ENCODE data around the gene NFKB2. TPM values are rescaled to one million over a fixed set of nuclear protein-coding genes. Genes with fewer than 3 reads are reported as not detected.

The NFKB2 gene
- total RNA-seq, 1 donor from 2014 or later, result 30.9 TPM

DNA sequence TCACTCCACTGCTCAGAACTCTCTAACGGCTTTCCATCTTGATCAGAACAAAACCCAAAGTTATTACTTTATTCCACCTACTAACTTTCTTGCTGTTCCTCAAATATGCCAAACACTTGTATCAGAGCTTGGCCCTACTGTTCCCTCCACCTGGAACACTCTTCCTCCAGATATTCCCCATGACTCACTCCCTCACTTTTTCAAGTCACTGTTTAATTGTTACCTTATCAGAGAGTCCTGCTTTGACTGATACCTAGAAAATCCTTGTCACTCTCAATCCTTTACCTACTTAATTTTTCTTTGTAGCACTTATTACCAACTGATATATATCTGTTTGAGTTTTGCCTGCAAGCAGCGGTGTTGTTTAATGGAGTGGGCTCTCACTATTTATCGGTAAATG, 5.6 kb upstream of the NFKB2 start:
- peaks cover 26% of the 10 kb centered on the region for H3K4me1 ChIP-seq
- H3K9me3 ChIP-seq, result no peaks in the 10 kb centered on the region
- no peaks in the 10 kb centered on the region for H3K36me3 ChIP-seq
- no peak overlapping the region for H3K4me3 ChIP-seq
- intact Hi-C loops (cut with DNase I), result no loop called here
- TF ChIP-seq, protein P1, sequence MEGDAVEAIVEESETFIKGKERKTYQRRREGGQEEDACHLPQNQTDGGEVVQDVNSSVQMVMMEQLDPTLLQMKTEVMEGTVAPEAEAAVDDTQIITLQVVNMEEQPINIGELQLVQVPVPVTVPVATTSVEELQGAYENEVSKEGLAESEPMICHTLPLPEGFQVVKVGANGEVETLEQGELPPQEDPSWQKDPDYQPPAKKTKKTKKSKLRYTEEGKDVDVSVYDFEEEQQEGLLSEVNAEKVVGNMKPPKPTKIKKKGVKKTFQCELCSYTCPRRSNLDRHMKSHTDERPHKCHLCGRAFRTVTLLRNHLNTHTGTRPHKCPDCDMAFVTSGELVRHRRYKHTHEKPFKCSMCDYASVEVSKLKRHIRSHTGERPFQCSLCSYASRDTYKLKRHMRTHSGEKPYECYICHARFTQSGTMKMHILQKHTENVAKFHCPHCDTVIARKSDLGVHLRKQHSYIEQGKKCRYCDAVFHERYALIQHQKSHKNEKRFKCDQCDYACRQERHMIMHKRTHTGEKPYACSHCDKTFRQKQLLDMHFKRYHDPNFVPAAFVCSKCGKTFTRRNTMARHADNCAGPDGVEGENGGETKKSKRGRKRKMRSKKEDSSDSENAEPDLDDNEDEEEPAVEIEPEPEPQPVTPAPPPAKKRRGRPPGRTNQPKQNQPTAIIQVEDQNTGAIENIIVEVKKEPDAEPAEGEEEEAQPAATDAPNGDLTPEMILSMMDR (IDR thresholded peaks at IDR 0.05), result no peak
- ATAC-seq, result no peak
- H3K27ac ChIP-seq, result no peak overlapping the region
- H3K27me3 ChIP-seq (ENCODE audit: low read depth), result no peaks in the 10 kb centered on the region
- no peak for DNase-seq

DNA sequence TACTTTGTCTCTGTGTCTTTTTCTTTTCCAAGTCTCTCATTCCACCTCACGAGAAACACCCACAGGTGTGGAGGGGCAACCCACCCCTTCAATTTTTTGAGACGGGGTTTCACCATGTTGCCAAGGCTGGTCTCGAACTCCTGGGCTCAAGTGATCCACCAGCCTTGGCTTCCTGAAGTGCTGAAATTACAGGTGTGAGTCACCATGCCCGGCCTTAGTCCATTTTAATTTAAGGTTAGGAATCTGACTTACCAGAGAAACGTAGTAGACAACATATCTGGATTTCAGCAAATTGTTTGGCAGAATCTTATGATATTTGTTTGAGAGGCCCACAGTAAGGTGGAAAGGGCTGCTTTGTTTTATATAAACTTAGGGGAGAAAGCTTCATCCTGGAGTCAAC, 3.2 kb upstream of the NFKB2 start:
- no peak for DNase-seq
- intact Hi-C loops (cut with DNase I), result no loop called here

DNA sequence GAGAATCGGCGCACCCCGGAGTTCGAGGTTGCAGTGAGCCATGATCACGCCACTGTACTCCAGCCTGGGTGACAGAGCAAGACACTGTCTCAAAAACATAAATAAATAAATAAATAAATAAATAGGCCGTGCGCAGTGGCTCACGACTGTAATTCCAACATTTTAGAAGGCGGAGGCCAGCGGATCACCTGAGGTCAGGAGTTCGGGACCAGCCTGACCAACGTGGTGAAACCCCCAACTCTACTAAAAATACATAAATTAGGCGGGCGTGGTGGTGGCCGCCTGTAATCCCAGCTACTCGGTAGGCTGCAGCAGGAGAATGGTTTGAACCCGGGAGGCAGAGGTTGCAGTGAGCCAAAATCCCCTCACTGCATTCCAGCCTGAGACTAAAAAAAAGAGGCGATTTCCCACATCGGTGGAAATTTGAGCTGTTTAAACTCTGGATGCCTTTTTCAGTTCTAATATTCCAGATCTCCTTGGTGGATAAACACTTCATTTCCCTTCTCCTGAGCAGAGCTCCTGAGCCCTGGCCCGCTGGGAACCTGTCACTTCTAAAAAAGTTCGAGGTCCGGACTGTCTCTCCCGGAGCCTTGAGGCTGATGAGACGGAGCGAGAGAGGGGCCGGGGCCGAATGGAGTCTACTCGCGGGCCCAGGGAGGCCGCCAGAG, 2.0 kb upstream of the NFKB2 start:
- Histone ChIP-seq H3K9me3 (no peaks in the 10 kb centered on the region), H3K27ac (peak overlapping the region; percentile 96), H3K27me3 (ENCODE audit: low read depth) (no peaks in the 10 kb centered on the region), H3K4me3 (peak overlapping the region; percentile 68), H3K36me3 (peaks cover 10% of the 10 kb centered on the region), H3K4me1 (peaks cover 39% of the 10 kb centered on the region)
- ATAC-seq, result no peak
- TF ChIP-seq, protein P1 (IDR thresholded peaks at IDR 0.05), result peak; percentile 97
- intact Hi-C loops (cut with DNase I), result no loop called here
- DNase-seq, result no peak

More for the DNA sequence above, 3.2 kb upstream of the NFKB2 start:
- Histone ChIP-seq H3K9me3 (no peaks in the 10 kb centered on the region), H3K27me3 (ENCODE audit: low read depth) (no peaks in the 10 kb centered on the region), H3K36me3 (no peaks in the 10 kb centered on the region), H3K4me3 (no peak overlapping the region), H3K4me1 (peaks cover 27% of the 10 kb centered on the region), H3K27ac (no peak overlapping the region)
- TF ChIP-seq, protein P1 (IDR thresholded peaks at IDR 0.05), result no peak
- no peak for ATAC-seq

DNA sequence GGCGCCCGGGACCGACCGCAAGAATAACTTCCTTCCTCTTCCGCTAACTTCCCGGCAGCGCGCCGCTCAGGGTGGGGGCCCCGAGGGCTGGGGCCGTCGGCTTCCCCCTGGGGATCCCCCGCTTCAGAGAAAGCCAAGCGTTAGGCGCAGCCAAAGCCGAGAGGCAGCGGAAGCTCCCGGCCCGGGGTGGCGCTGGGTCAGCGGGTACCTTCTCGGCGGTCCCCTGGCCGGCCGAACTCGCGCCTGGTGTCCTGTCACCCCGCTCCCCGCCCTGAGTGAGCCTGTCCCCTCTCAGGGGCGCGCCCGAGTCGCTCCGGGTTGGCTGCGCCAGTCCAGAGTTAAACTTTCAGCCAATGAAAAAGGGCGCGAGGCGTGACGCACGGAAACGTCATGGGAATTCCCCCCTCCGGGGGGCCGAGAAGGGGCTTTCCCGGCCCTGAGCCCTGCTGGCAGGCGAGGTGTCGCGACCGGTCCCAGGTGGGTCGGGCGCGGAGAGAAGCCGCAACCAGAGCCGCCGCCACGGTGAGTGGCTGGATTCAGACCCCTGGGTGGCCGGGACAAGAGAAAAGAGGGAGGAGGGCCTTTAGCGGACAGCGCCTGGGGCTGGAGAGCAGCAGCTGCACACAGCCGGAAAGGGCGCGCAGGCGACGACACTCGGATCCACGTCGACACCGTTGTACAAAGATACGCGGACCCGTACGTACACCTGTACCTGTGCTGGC, 1.3 kb upstream of the NFKB2 start:
- H3K4me1 ChIP-seq, result peaks cover 46% of the 10 kb centered on the region
- H3K27me3 ChIP-seq (ENCODE audit: low read depth), result no peaks in the 10 kb centered on the region
- TF ChIP-seq, protein P1 (IDR thresholded peaks at IDR 0.05), result peak; percentile 35
- peaks cover 10% of the 10 kb centered on the region for H3K36me3 ChIP-seq
- intact Hi-C loops (cut with DNase I), result no loop called here
- ATAC-seq (peak; percentile 91 to 92), DNase-seq (peak; percentile 95)
- H3K27ac ChIP-seq, result peak overlapping the region; percentile 96
- H3K4me3 ChIP-seq, result peak overlapping the region; percentile 68
- H3K9me3 ChIP-seq, result no peaks in the 10 kb centered on the region

DNA sequence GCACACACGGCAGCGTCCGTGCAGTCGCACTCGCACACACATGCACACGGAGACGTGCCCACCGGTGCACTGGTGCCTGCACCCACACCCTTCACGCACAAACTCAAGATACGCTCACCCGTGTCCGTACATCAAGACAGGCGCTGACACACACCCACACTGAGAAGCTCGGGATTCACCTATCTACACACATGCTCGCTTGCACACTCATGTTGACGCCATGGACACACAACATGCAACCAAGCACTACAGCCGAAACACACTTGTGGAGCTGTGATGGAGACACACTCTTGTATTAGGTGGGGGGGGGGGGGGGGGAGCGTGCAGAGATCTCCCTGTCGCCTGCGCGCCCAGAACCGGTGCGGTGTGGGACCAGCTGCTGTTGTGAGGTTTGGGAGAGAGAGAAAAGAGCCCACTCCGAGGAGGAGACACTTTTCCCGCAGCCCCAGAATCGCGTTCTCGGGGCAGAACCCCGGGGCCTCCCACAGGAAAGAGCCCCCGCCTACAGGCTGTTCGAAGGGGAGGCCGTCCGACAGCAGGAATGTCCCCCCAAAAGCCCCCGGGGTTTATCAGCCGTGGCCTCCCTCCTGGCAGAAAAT, 605 bp upstream of the NFKB2 start:
- ATAC-seq, result peak; percentile 0 to 1
- DNase-seq, result no peak
- H3K36me3 ChIP-seq, result peaks cover 12% of the 10 kb centered on the region
- TF ChIP-seq, protein P1 (IDR thresholded peaks at IDR 0.05), result no peak
- peak overlapping the region; percentile 68 for H3K4me3 ChIP-seq
- H3K9me3 ChIP-seq, result no peaks in the 10 kb centered on the region
- H3K27ac ChIP-seq, result peak overlapping the region; percentile 96
- intact Hi-C loops (cut with DNase I), result no loop called here
- H3K27me3 ChIP-seq (ENCODE audit: low read depth), result no peaks in the 10 kb centered on the region
- H3K4me1 ChIP-seq, result peaks cover 49% of the 10 kb centered on the region
